GM18502 (cell line): ENCODE measurements around the gene GLCE.

Source experiments
- ATAC-seq: cut with Tn5 transposase; IDR thresholded peaks from one replicate; pipeline ENCODE4 v1.9.1; 2021; ENCODE audit warnings: mild to moderate bottlenecking; ENCODE audit not compliant: unreplicated experiment, poor library complexity

Gene GLCE

DNA sequence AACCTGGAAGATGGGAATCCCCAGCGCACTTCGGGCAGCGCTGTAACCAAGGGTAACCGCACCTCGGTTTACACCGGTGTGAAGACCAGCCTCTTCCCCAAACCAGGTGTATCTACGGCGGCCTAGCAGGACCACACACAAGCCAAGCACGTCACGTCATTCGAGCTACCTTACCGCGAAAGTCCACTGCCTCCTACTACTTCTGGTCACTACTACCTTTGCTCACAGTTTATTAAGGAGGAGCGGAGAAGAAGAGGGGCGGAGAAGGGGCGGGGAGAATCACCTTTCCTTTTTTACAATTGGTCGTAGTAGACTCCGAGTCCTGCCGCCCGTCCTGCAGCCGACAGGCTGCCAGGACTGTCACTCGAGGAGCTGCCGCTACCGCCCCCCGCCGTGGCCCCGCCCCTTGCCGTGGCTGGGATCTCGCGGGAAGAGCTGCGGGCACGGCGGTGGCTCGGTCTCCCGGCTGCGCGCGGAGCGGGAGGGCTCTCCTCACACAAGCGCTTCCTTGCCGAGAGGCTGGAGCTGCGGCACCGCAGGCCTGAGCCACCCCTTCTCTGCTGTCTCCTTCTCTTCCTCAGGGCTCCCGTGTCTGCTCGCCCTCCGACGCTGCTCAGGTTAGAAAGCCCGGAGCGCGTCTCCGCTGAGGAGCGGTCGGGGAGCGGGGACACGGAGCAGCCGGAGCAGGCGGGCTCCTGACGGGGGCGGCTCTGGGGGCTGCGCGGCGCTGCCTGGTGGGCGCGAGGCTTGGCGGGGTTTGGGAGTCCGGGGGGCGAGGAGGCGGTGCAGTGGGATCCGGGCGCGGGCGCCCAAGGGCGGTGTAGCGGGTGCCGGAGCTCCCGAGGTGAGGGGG, at the start of gene GLCE:
GLCE (plus strand) TSS at position 495 of the 853 bp plus-strand sequence. CDS start 95,172 bp downstream, outside the sequence.
- ATAC-seq: peak; percentile 97

DNA sequence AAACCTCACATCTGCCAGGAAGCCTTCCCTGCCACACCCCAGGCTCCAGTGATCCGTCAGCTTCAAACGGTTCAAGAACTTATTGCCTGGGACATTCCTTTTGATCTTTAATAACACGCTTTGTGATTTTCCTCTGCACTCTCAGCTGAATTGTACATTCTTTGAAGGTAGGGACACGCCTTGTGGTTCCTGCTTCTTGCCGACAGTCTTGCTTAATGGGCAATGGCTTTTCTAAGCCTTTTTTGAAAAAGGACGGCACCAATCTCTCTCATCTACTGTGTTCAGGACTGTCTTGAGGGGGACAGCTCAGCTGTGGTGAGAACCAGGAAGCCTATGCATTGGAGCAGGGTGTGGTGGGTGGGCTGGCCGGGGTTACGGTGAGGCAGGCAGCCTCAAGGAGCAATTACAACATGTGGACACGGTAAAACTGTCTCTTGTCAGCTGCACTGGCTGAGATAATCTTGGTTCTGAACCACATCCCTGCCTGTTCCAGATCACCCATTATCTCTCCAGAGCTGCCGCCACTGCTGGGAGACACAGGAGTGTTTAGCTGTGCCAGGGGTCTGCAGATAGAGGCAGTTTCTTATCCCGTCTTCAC, 46.0 kb upstream of the GLCE start:
- ATAC-seq: no peak

DNA sequence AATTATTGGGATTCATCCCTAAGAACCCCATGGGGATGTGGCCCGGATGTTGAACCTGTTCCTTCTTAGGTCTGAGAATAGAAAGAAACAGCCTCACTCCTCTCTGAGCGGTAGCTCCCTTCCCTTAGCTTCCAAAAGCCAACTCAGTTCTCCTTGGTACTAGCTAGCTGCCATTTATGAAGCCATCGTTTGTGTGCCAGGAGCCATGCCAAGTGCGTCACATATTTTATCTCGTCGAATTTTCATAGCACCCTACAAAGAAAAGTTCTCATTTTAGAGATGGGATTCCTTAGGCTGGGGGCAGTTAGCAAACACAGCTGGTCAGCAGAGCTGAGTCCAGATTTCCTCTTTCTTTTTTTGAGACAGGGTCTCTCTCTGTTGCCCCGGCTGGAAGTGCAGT, 45.4 kb upstream of the GLCE start:
- no peak for ATAC-seq

DNA sequence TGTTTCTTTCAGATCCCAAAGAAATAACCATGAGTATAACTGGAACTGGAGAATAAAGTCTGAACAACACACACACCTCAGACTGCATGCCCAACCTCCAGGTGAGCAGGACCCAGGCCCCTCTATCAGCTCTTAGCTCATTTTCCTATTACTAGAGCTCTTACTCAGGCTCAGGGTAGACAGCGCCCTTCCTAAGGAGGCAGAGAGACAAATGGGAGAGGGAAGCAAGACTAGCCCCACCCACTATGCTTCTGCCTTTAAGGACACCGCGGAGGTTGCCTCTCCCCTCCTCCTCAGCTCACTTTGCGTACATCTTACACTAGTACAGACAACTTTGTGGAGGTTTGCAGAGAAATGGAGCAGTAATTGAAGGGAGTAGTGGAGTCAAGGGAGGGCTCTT, 44.0 kb upstream of the GLCE start:
- ATAC-seq: no peak

DNA sequence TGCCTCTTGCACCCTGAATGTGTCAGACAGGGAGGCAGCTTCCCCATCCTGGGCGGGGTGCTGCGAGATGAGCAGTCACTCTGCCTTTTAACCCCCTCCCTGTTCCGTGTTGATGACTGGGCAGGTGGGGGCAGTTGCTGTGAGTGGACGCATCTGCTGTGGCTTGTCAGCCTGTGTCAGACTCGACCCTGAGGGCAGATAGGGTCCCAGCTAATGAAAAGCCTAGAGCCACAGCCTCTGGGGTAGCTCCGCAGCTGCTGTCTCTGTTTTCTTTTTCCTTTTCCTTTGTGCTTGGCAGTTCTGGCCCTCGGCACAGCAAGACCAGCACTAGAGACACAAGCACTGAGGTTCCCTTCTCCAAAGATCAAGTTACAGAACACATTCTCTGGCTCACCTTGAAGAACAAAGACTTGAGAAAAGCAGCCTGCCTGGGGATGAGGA, 43.0 kb upstream of the GLCE start:
- ATAC-seq: no peak

DNA sequence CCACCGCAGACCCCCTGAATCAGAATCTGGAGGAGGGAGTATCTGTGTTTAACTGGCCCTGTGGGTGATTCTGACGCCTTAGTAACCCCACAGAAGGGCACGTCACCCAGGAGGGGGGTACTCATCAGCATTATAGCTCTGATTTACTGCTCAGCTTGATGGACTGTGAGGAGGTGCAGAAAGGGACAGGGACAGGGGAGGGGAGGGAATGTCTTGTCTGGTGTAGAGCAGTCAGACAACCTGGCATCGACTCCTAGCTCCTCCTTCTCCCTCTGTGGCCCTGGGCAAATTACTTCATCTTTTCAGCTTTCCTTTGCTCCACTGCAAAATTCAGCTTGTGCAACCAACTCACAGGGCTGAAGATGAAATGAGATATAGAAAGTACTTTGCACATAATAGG, 42.3 kb upstream of the GLCE start:
- no peak for ATAC-seq

DNA sequence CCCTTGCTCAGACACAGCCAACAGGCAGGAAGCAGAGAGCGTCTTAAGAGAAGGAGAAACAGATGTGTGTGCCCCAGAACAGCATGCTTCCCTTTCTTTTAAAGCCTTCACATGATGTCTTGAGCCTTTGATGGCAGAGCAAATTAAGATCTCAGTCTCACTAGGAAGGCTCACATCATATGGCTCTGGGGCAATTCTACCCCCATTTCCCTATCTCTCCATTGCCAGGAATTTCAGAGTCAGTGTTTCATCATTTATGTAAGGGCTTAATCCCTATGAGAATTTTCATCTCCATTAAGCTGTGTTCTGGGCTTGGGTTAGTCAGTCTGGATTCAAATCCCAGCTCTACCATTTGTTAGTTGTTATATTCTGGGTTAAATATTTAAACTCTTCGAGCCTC, 41.4 kb upstream of the GLCE start:
- ATAC-seq: no peak

DNA sequence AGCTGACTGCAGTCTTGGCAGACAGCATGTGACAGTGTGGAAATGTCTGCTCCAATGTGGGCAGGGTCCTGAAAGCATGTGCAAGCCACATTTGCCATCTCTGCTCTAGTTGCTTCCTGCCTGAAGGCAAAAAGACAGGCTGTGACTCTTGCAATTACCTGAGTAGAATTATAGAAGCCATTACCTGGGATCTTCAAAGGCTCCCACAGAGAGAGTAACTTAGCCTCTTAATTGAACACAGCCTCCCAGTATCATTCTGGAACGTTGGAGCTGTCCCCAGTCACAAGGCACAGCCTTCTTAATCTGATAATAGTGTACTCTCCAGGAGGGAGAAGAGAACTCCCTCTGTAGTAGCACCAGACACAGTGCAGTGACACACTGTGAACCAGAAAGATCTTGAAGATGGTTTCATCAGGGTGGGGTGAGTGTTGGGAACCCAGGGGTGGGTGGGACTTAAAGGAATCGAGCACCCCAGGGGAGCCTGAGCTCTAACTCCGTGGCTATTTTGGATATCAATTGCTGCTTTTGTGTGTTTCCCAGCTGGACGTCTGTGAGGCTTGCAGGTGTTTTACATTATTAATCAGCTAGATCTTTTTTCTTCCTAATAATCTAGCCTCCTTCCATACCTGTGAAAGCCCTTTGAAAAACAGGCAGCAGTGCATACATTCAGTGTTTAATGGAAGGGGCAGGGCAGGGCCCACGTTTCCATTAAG, 40.6 kb upstream of the GLCE start:
- no peak for ATAC-seq

DNA sequence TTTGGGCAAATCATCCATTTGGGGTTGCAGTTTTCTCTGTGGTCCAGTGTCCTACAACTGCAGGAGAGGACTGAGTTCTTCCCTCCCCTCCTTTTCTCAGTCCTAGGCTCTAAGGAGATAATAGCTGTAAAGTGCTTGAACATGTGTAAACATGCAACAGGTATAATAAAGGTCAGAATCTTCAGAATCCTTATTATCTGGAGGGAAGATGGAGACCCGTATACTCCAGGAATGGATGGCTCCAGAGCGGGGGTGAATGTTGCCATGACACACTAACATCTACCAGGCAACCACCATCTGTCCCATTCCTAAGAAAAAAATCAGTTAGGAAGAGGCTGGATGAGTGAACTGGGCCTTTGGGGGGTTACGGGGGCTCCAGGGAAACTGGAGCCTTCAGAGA, 39.7 kb upstream of the GLCE start:
- no peak for ATAC-seq

DNA sequence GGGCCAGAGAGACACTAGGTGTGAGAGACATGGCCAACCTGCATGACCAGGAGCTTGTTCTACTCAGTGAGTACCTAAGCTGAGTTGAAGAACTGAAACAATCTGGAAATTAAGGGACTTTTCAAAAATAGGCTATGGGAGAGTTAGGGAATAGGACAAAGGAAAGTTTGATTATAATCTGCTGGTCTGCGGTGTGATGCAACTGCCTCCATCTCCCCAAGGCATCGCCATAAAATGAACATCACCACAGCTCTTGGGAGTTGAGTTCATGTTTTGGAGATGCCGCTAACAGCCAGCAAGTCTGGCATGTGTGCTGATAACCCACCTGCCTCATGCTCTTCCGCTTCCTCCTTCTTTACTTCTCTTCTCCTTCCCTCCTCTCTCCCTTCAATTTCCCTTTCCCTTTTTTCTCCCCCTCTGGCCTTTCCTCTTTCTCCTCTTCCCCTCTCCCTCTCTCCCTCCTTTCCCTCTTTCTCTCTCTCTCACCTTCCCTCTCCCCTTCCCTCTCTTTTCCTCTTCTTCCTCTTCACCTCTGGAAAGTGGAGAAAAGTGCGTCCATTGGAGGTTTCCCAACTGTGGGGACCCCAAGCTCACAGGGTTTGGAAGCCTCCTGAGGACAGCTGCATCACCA, 39.1 kb upstream of the GLCE start:
- no peak for ATAC-seq

DNA sequence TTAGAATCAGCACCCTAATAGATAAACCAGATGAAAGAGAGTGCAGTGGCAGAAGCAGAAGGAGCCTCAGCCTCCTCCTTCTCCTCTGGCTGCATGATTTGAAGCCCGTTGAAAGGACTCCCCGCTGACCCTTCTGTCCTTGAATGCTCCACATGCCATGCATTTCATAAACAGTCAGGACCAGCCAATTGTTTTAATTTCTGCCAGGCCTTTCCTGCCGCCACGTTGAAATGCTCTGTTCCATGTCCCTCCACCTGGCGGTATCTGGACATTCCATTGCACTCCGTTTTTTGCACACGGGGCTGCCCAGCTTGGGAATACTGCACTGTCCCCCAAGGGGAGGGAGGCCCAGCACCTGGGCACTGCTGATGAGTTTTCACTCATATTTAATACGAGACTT, 35.2 kb upstream of the GLCE start:
- ATAC-seq: no peak

DNA sequence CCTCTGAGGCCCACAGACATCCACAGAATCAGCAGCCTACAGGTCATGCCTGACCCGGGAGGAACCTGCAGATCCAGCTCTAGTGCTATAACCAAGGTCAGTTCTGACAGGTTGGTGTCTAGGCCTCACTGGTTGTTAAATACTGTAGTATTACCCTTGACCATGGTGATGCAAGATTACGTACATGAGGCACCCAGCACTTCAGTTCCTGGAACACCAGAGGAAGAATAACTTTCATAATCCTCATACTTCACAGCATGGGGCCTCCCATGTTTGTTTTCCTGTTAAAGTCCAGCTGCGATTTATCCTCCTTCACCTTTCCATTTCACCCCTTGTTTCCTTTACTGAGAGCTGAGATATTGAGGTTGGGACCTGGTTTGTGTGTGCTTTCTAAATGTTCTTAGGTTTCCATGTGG, 34.4 kb upstream of the GLCE start:
- ATAC-seq: no peak

DNA sequence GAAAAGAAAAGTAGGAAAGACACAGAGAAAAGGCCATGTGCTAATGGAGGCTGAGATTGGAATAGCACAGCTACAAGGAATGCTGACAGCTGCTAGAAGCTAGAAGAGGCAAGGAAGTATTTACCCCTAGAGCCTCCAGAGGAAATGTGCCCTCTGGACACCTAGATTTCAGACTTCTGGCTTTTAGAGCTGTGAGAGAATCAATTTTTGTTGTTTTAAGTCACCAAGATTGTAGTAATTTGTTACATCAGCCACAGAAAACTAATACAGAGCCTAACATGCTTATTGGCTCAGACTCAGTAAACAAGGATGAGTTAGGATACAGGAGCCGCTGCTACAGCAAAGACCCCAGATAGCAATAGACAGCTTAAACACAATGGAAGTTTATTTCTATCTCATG, 33.1 kb upstream of the GLCE start:
- ATAC-seq: no peak

DNA sequence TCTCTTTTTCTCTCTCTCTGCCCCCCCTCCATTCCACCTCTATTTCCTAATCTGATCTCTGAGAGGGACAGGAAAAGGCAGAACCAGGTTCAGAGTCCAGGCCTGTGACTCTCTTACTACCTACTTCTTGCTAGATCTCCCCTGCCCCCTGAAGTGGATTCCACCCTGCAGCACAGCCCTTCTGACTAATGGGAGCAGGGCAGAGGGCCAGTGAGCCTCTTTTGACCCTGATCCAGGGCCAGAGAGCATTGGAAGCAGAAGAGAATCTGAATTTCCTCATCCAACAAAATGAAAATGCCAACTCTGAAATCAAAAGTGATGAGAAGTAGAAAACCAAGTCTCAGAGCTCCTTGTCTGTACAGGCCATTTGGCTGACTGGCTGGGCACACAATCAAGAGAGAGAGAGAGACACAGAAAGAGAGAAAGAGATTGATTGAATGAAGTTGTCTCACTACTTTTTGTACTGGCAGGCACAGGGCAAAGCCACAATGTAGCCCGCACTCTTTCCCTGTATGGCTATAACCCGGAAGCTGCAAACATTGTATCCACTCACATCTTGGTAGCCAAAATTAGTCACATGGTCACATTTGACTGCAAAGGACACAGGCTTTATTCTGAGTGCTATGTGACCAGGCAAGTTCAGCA, 31.6 kb upstream of the GLCE start:
- no peak for ATAC-seq

DNA sequence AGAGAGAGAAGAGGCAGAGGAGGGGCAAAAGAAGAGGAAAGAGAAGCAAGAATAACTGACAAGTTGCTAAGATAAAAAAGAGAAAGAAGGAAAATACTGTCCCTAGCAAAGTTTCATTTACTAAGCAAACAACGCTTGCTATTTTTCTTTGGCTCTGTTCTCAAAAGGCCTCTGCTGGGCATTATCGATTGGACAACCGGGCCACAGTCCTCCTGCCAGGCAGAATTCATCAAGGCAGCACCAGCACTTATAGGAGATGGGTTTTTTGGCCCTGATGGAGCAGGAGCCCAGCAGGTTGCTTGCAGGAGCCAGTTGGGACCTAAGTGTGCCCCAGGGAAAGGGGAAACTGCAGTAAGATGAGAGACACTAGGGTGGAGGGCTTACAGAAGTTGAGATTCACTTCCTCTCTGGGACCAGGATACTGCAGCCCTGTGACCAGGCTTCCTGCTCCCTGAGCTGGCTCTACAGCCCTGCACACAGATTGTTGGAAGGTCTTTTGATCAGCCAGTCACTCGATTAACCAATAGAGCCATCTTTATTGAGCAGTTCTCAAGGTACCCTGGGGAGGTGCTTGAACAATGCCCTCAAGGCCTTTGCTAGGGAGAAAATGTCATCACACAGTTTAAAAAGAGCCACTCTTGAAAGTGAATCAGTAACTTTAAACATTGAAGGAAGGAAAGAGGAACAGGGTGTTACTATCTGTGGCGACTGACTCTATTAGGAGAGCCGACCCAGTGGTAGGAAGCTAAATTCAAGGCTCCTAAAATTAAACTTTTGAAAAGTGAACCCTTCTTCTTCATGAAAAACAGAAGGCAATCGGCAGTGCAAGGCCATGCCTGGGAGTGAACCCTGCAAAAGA, 28.8 kb upstream of the GLCE start:
- ATAC-seq: no peak

DNA sequence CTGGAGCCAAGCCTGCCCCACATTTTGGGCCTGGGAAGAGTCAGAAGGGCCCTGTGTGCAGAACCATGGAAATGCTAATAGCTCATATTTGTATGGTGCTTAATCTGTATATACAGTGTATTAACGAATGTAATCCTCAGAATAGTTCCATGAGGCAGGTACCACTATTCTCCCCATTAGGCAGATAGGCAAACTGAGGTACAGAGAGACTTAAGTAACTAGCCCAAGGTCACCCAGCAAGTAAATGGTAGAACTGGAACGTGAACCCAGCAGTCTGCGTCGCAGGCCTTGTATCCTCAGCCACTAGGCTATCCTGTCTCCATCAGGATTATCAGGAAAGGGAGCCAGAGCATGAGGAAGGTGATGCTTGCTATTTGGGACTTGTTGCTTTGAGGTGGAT, 28.0 kb upstream of the GLCE start:
- ATAC-seq: no peak

DNA sequence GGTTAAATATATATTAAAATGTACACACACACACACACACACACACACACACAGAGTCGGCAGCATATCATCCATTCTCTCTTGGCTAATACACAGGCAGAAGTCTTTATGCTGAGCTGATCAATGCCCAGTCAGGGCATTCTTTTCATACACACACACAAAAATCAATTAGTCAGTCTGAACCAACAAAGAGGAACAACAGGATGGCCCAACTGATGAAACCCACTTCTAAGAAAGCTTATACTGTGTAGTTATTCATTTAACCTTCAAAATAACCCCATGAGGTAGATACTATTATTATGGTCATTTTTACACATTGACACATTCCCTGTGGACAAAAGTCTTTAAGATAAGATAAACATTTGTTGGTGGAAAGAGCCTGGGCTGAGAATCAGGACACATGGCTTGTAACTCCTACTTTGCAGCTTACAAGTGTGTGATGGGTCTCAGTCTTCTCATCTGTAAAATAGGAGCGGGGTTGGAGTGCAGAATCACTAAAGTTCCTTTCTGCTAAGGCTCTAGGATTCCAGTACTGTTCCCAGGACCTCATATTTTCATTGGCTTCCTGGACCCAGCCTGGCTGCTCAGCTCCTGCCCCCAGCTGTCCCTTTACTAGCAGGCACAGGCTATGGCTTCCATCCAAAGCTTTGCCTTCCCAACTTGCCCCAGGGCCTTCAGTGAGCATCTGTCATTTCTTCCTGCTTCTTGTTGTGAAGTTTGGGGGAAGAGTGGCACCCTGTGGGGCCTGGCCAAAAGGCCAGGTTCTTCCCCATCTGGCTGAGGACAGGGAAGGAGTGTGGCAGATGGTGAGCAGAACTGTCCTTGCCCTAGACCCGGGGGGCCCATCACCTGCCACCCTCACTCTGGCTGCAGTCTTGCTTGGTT, 27.2 kb upstream of the GLCE start:
- no peak for ATAC-seq

DNA sequence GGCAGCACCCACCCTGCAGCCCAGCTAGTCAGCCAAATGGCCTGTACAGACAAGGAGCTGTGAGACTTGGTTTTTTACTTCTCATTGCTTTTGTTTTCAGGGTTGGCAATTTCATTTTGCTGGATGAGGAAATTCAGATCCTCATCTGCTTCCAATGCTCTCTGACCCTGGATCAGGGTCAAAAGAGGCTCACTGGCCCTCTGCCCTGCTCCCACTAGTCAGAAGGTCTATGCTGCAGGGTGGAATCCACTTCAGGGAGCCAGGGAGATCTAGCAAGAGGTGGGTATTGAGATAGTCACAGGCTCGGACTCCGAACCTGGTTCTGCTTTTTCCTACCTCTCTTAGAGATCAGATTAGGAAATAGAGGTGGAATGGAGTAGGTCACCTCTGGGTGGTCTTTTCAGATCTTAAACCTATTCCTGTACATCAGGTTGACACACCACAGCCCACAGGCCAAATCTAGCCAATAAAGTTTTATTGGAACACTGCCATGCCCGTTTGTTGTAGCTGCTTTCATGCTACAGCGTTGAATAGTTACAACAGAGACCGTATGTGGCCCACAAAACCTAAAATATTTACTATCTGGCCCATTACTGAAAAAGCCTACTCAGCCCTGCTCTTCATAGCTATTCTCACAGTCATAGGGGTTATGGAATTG, 26.4 kb upstream of the GLCE start:
- ATAC-seq: no peak
